GM12874 (cell line): ENCODE data around the gene MSANTD7.

ENCODE experiments used
- CTCF ChIP-seq: IDR thresholded peaks from 2 replicates; pipeline ENCODE4 v1.5.1; 2011; ENCODE audit warnings: low read depth, mild to moderate bottlenecking, control low read depth, low read length, moderate library complexity; ENCODE audit not compliant: insufficient read depth

Gene MSANTD7

DNA sequence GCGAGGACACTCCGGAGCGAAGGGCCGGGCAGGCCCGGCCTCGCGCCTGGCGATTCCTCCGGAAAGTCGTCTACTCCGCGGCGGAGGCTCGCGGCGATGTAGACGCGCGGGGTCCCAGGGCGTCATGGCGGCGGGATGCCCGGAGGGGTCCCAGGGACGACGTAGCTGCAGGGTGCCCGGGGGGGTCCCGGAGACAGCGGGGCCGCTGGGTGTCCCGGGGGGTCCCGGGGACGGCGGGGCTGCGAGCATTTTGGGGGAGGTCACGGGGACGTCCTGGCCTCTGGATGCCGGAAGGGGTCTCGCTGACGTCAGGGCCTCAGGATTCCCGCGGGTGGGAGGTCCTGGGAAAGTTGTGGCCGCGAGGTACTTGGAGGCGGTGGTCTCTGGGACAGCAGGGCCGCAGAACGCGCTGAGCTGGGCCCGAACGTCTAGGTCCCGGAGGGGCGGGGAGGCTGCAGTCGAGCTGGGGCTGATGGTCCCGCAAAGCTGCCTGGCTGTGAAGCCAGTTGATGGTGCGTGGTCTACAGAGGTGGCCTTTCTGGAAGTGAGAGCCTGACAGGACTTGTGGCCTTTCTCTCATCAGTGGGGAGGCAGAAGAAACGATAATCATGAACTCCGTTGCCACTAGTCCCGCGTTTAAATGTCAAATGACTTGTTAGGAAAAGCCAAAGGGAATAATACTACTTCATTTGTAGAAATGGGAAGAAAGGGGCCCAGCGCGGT, 637 bp downstream of the MSANTD7 start:
- no peak for TF ChIP-seq CTCF

- TF ChIP-seq CTCF: no peak
These were observed 1.2 kb downstream of the MSANTD7 start for GRCh38 chr10:14839305-14839695.

GRCh38 chr10:14840178-14840577, 2.1 kb downstream of the MSANTD7 start:
- no peak for TF ChIP-seq CTCF

DNA sequence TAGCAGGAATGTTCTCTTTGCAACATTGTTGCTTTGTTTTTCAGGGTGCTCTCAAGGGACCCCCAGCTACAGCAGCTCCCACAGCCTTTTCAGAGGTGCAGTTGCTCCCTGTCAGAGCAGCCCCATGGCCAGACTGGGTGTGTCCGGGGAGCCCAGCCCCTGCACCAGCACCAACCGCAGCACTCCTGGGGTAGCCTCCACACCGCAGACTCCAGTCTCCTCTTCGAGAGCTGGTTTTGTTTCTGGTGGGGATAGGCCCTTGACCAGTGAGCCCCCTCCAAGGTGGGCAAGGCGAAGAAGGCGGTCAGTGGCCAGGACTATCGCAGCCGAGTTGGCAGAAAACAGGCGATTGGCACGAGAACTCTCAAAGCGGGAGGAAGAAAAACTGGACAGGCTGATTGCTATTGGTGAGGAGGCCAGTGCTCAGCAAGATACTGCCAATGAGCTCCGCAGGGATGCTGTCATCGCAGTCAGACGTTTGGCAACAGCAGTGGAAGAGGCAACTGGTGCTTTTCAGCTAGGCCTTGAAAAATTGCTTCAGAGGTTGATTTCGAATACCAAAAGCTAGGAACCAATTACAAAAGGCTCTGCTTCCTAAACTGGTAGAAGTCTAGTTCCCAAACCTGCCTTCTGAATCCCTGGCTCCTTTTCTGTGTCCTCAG, 5.4 kb downstream of the MSANTD7 start:
- TF ChIP-seq CTCF: no peak

GRCh38 chr10:14844948-14845347, 6.8 kb downstream of the MSANTD7 start:
- TF ChIP-seq CTCF: no peak

GRCh38 chr10:14852236-14852635, 14.1 kb downstream of the MSANTD7 start:
- no peak for TF ChIP-seq CTCF

DNA sequence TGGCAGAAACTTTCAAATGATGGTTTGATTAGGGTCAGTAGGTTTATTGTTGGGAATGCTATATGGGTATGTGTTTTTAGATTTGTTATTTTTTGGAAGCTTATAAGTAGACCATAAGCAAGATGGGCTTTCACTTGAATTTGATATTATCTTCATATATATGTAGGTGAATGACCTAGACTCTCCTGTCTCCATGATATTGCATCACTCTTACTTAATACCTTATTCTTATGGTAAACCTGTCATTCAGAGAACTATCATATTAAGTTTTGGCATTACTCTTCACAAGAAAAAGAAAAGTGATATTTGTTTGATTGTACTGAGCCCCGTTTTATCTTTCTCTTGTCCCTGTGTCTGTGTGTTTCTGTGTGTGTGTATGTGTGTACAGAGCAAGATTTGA, 17.3 kb downstream of the MSANTD7 start:
- TF ChIP-seq CTCF: no peak
